ENCODE results near the gene CNOT3.

CNOT3 gene

GRCh38 chr19:54127688-54128440 lies 9.7 kb upstream of the CNOT3 start:
- TF ChIP-seq OSR1 (CRISPR knock-in tag; IDR thresholded peaks at IDR 0.05) (no peak), CSDC2 (CRISPR knock-in tag; IDR thresholded peaks at IDR 0.05) (no peak), ZNF70 (CRISPR knock-in tag; IDR thresholded peaks at IDR 0.05) (no peak), BACH2 (CRISPR knock-in tag; IDR thresholded peaks at IDR 0.05; ENCODE audit: borderline replicate concordance) (no peak), PPARA (CRISPR knock-in tag; IDR thresholded peaks at IDR 0.05; ENCODE audit: borderline replicate concordance) (no peak), ARNTL (CRISPR knock-in tag; IDR thresholded peaks at IDR 0.05; ENCODE audit: borderline replicate concordance, low read depth) (no peak), RARB (CRISPR knock-in tag; IDR thresholded peaks at IDR 0.05) (no peak), PATZ1 (CRISPR knock-in tag; IDR thresholded peaks at IDR 0.05; ENCODE audit: borderline replicate concordance) (no peak), SNAI2 (CRISPR knock-in tag; IDR thresholded peaks at IDR 0.05) (no peak)
- ATAC-seq, result no peak

GRCh38 chr19:54128441-54128725 lies 9.2 kb upstream of the CNOT3 start:
- ATAC-seq, result no peak
- TF ChIP-seq OSR1 (CRISPR knock-in tag; IDR thresholded peaks at IDR 0.05), result no peak
- no peak for TF ChIP-seq PPARA (CRISPR knock-in tag; IDR thresholded peaks at IDR 0.05; ENCODE audit: borderline replicate concordance)
- no peak for TF ChIP-seq ZFP3 (CRISPR knock-in tag; IDR thresholded peaks at IDR 0.05)
- TF ChIP-seq ZFP30 (CRISPR knock-in tag; IDR thresholded peaks at IDR 0.05), result no peak
- no peak for TF ChIP-seq CSDC2 (CRISPR knock-in tag; IDR thresholded peaks at IDR 0.05)
- no peak for TF ChIP-seq SNAI2 (CRISPR knock-in tag; IDR thresholded peaks at IDR 0.05)
- TF ChIP-seq TCF4 (CRISPR knock-in tag; IDR thresholded peaks at IDR 0.05; ENCODE audit: borderline replicate concordance), result no peak

GRCh38 chr19:54128796-54129616 lies 8.6 kb upstream of the CNOT3 start:
- no peak for ATAC-seq
- TF ChIP-seq BACH2 (CRISPR knock-in tag; IDR thresholded peaks at IDR 0.05; ENCODE audit: borderline replicate concordance), result no peak
- no peak for TF ChIP-seq ZNF565 (CRISPR knock-in tag; conservative IDR thresholded peaks at IDR 0.05; ENCODE audit: low read depth)
- no peak for TF ChIP-seq POU6F1 (CRISPR knock-in tag; IDR thresholded peaks at IDR 0.05; ENCODE audit: borderline replicate concordance, low read depth)
- TF ChIP-seq TCF4 (CRISPR knock-in tag; IDR thresholded peaks at IDR 0.05; ENCODE audit: borderline replicate concordance), result no peak
- TF ChIP-seq CSRNP3 (CRISPR knock-in tag; IDR thresholded peaks at IDR 0.05), result no peak
- TF ChIP-seq GLIS3 (CRISPR knock-in tag; IDR thresholded peaks at IDR 0.05), result no peak
- TF ChIP-seq ZC3H10 (CRISPR knock-in tag; IDR thresholded peaks at IDR 0.05), result no peak

- ATAC-seq, result no peak
- no peak for TF ChIP-seq CSRNP3 (CRISPR knock-in tag; IDR thresholded peaks at IDR 0.05)
- TF ChIP-seq TCF4 (CRISPR knock-in tag; IDR thresholded peaks at IDR 0.05; ENCODE audit: borderline replicate concordance), result no peak
Observed at GRCh38 chr19:54129617-54129996, 8.0 kb upstream of the CNOT3 start.

- no peak for ATAC-seq
- TF ChIP-seq ZFP30 (CRISPR knock-in tag; IDR thresholded peaks at IDR 0.05), result no peak
- no peak for TF ChIP-seq ZNF8 (CRISPR knock-in tag; IDR thresholded peaks at IDR 0.05)
- no peak for TF ChIP-seq RARB (CRISPR knock-in tag; IDR thresholded peaks at IDR 0.05)
- no peak for TF ChIP-seq ZC3H10 (CRISPR knock-in tag; IDR thresholded peaks at IDR 0.05)
- no peak for TF ChIP-seq ZNF70 (CRISPR knock-in tag; IDR thresholded peaks at IDR 0.05)
- no peak for TF ChIP-seq BACH2 (CRISPR knock-in tag; IDR thresholded peaks at IDR 0.05; ENCODE audit: borderline replicate concordance)
- no peak for TF ChIP-seq TSHZ2 (CRISPR knock-in tag; IDR thresholded peaks at IDR 0.05)
- no peak for TF ChIP-seq CSRNP3 (CRISPR knock-in tag; IDR thresholded peaks at IDR 0.05)
Observed at GRCh38 chr19:54133312-54133956, 4.1 kb upstream of the CNOT3 start.

Measured in SK-N-SH treated with all-trans-retinoic acid at 6 μM for 48 hours (cell line).